Prostate gland (tissue), 2 donors: ENCODE data around the gene KIFC3.

Source experiments
- POLR2A ChIP-seq: fragments of 450-650 bp; IDR thresholded peaks from one replicate; pipeline ENCODE4 v1.6.1; 2016; ENCODE audit warnings: antibody characterized with exemption, mild to moderate bottlenecking
- POLR2AphosphoS5 ChIP-seq: sonication (generic); formaldehyde crosslinking; IDR thresholded peaks from one replicate; pipeline ENCODE4 v1.6.1; 2017; ENCODE audit warnings: antibody characterized with exemption
- TF ChIP-seq, protein P1 (sequence below), 4 experiments: fragments of 200-600 bp in 2 of 4; fragments of 450-650 bp in 2 of 4; sonication (generic) in 2 of 4; IDR thresholded peaks; 1 replicate in 3 of 4; 2 replicates in 1 of 4; pipeline ENCODE4 v1.5.1; 2016 to 2019; ENCODE audit warnings: antibody characterized with exemption in 4 of 4, mild to moderate bottlenecking in 2 of 4, moderate library complexity in 2 of 4

DNA sequence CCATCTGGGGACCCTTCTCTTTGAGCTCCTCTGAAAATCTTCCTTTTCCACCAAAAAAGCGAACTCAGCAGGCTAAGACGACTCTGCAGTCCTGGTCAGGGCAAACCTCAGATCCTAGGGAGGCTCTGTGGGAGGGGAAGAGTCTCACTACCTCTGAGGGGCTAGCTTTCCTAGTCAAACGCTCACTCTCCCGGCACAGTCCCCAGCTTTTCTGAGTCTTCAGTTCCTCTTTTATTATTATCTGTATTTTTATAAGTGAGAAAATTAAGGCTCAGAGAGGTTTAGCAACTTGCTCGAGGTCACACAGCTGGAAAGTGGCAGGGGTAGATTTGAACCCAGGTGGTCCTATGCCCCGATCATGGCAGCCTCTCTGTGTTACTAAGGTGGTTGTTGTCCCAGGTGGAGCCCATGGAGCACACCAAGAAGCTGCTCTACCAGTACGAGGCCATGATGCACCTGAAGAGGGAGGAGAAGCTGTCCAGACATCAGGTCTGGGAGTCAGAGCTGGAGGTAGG is 75.8 kb downstream of the KIFC3 start:
- TF ChIP-seq, protein P1, sequence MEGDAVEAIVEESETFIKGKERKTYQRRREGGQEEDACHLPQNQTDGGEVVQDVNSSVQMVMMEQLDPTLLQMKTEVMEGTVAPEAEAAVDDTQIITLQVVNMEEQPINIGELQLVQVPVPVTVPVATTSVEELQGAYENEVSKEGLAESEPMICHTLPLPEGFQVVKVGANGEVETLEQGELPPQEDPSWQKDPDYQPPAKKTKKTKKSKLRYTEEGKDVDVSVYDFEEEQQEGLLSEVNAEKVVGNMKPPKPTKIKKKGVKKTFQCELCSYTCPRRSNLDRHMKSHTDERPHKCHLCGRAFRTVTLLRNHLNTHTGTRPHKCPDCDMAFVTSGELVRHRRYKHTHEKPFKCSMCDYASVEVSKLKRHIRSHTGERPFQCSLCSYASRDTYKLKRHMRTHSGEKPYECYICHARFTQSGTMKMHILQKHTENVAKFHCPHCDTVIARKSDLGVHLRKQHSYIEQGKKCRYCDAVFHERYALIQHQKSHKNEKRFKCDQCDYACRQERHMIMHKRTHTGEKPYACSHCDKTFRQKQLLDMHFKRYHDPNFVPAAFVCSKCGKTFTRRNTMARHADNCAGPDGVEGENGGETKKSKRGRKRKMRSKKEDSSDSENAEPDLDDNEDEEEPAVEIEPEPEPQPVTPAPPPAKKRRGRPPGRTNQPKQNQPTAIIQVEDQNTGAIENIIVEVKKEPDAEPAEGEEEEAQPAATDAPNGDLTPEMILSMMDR (IDR thresholded peaks at IDR 0.05): no peak
- TF ChIP-seq POLR2AphosphoS5 (no peak), POLR2A (no peak)
